Natural killer cell treated with Interleukin-12 subunit alpha and Interleukin-12 subunit beta and Interleukin-15 and Interleukin-18, amount 100 ng/mL, for 72 hours (primary cell): Measurements from ENCODE around the gene ETFA. TPM values are rescaled to one million over a fixed set of nuclear protein-coding genes. Genes with fewer than 3 reads are reported as not detected.

ENCODE experiments used
- ATAC-seq, 2 donors: fragments of 150-1000 bp; cut with Tn5 transposase in 1 of 2; sonication (Bioruptor Pico), chemical (Tn5 transposase) in 1 of 2; 2 replicates each; pipeline ENCODE4 v1.10.0; 2021
- DNase-seq: peaks from one replicate; pipeline ENCODE4 v3.0.0; 2022; ENCODE audit warnings: low spot score
- H3K27ac Mint-ChIP-seq, 2 donors: 1 replicate in 1 of 2; 2 replicates in 1 of 2; pipeline ENCODE4 v1.8.0; 2022; ENCODE audit warnings: mixed read lengths in 2 of 2, mild to moderate bottlenecking in 1 of 2, moderate library complexity in 1 of 2
- H3K27me3 Mint-ChIP-seq, 2 donors: 1 replicate in 1 of 2; 2 replicates in 1 of 2; pipeline ENCODE4 v1.8.0; 2022; ENCODE audit warnings: mixed read lengths in 2 of 2
- H3K36me3 Mint-ChIP-seq: one replicate; pipeline ENCODE4 v1.8.0; 2022; ENCODE audit warnings: mixed read lengths
- H3K4me1 Mint-ChIP-seq, 2 donors: 1 replicate in 1 of 2; 2 replicates in 1 of 2; pipeline ENCODE4 v1.8.0; 2022; ENCODE audit warnings: low read depth in 2 of 2, mixed read lengths in 2 of 2, mild to moderate bottlenecking in 1 of 2
- H3K4me3 Mint-ChIP-seq: one replicate; pipeline ENCODE4 v1.8.0; 2022; ENCODE audit warnings: mixed read lengths
- H3K9me3 Mint-ChIP-seq: 2 replicates; pipeline ENCODE4 v1.8.0; 2022; ENCODE audit warnings: mixed read lengths
- total RNA-seq, 2 donors: library from RNA; stranded (reverse); gene quantifications; one replicate each; pipeline ENCODE4 v1.2.3, GENCODE V29; 2022

Gene ETFA
- total RNA-seq, 2 donors from 2014 or later, result 120 to 160 TPM

GRCh38 chr15:76176059-76176458, 135.2 kb downstream of the ETFA start:
- H3K9me3 Mint-ChIP-seq, result no peaks in the 10 kb centered on the region
- peak in 1 of 2 donors; percentile 14 for ATAC-seq
- H3K27ac Mint-ChIP-seq, result no peak overlapping the region
- H3K36me3 Mint-ChIP-seq, result no peaks in the 10 kb centered on the region
- DNase-seq, result no peak
- H3K4me3 Mint-ChIP-seq, result no peak overlapping the region
- H3K4me1 Mint-ChIP-seq, result no peaks in the 10 kb centered on the region
- peaks cover 21 to 25% of the 10 kb centered on the region in 2 donors for H3K27me3 Mint-ChIP-seq

- no peak for DNase-seq
- no peak for ATAC-seq
Observed at GRCh38 chr15:76175442-76175841, 135.8 kb downstream of the ETFA start.

GRCh38 chr15:76174654-76175053, 136.6 kb downstream of the ETFA start:
- ATAC-seq (no peak), DNase-seq (no peak)
- Mint-ChIP-seq H3K27ac (no peak overlapping the region), H3K36me3 (no peaks in the 10 kb centered on the region), H3K4me3 (no peak overlapping the region), H3K27me3 (peaks cover 21 to 24% of the 10 kb centered on the region in 2 donors), H3K4me1 (no peaks in the 10 kb centered on the region), H3K9me3 (no peaks in the 10 kb centered on the region)

More at GRCh38 chr15:76175442-76175841, 135.8 kb downstream of the ETFA start:
- H3K4me1 Mint-ChIP-seq, result no peaks in the 10 kb centered on the region
- no peak overlapping the region for H3K4me3 Mint-ChIP-seq
- H3K9me3 Mint-ChIP-seq, result no peaks in the 10 kb centered on the region
- no peak overlapping the region for H3K27ac Mint-ChIP-seq
- peaks cover 21 to 25% of the 10 kb centered on the region in 2 donors for H3K27me3 Mint-ChIP-seq
- H3K36me3 Mint-ChIP-seq, result no peaks in the 10 kb centered on the region

- Mint-ChIP-seq H3K9me3 (no peaks in the 10 kb centered on the region), H3K27ac (no peak overlapping the region), H3K4me3 (no peak overlapping the region), H3K4me1 (no peaks in the 10 kb centered on the region), H3K27me3 (peaks cover 19 to 23% of the 10 kb centered on the region in 2 donors), H3K36me3 (no peaks in the 10 kb centered on the region)
- DNase-seq (no peak), ATAC-seq (no peak)
Observed at GRCh38 chr15:76173317-76173834, 137.9 kb downstream of the ETFA start.

- ATAC-seq (no peak), DNase-seq (no peak)
- Mint-ChIP-seq H3K9me3 (no peaks in the 10 kb centered on the region), H3K36me3 (no peaks in the 10 kb centered on the region), H3K4me1 (no peaks in the 10 kb centered on the region), H3K27me3 (peaks cover 13 to 18% of the 10 kb centered on the region in 2 donors), H3K27ac (no peak overlapping the region), H3K4me3 (no peak overlapping the region)
Observed at GRCh38 chr15:76172782-76173181, 138.5 kb downstream of the ETFA start.

- no peaks in the 10 kb centered on the region for H3K9me3 Mint-ChIP-seq
- no peak overlapping the region for H3K4me3 Mint-ChIP-seq
- H3K27ac Mint-ChIP-seq, result no peak overlapping the region
- peaks cover 6 to 9% of the 10 kb centered on the region in 2 donors for H3K27me3 Mint-ChIP-seq
- H3K4me1 Mint-ChIP-seq, result no peaks in the 10 kb centered on the region
- no peak for DNase-seq
- no peak for ATAC-seq
- no peaks in the 10 kb centered on the region for H3K36me3 Mint-ChIP-seq
Observed at GRCh38 chr15:76169911-76170800, 141.1 kb downstream of the ETFA start.

- H3K27ac Mint-ChIP-seq, result peak overlapping the region in 1 of 2 donors; percentile 36
- H3K4me1 Mint-ChIP-seq, result no peaks in the 10 kb centered on the region
- H3K36me3 Mint-ChIP-seq, result no peaks in the 10 kb centered on the region
- DNase-seq, result no peak
- no peak overlapping the region for H3K4me3 Mint-ChIP-seq
- ATAC-seq, result no peak
- no peaks in the 10 kb centered on the region for H3K9me3 Mint-ChIP-seq
- H3K27me3 Mint-ChIP-seq, result peaks cover 6 to 9% of the 10 kb centered on the region in 2 donors
Observed at GRCh38 chr15:76169018-76169417, 142.3 kb downstream of the ETFA start.

- DNase-seq (no peak), ATAC-seq (no peak)
- H3K4me3 Mint-ChIP-seq, result no peak overlapping the region
- no peaks in the 10 kb centered on the region for H3K36me3 Mint-ChIP-seq
- peak overlapping the region in 1 of 2 donors; percentile 36 for H3K27ac Mint-ChIP-seq
- H3K27me3 Mint-ChIP-seq, result peaks cover 6 to 9% of the 10 kb centered on the region in 2 donors
- H3K9me3 Mint-ChIP-seq, result no peaks in the 10 kb centered on the region
- no peaks in the 10 kb centered on the region for H3K4me1 Mint-ChIP-seq
Observed at GRCh38 chr15:76168237-76168984, 142.9 kb downstream of the ETFA start.

- DNase-seq (no peak), ATAC-seq (no peak)
- H3K9me3 Mint-ChIP-seq, result no peaks in the 10 kb centered on the region
- no peak overlapping the region for H3K27ac Mint-ChIP-seq
- H3K4me3 Mint-ChIP-seq, result no peak overlapping the region
- no peaks in the 10 kb centered on the region for H3K4me1 Mint-ChIP-seq
- H3K27me3 Mint-ChIP-seq, result peaks cover 5 to 6% of the 10 kb centered on the region in 2 donors
- H3K36me3 Mint-ChIP-seq, result no peaks in the 10 kb centered on the region
Observed at GRCh38 chr15:76165951-76166350, 145.3 kb downstream of the ETFA start.

Other genes with a start within 250 kb of the ETFA start
- gene ISL2, start 25.3 kb upstream of the ETFA start, total RNA-seq, result 1 to 10 TPM in 1 of 2 donors, under 1 TPM in 1; 0.73 to 1.0 TPM